HepG2 (cell line): Measurements from ENCODE around the gene FAM117A. TPM values are rescaled to one million over a fixed set of nuclear protein-coding genes. Genes with fewer than 3 reads are reported as not detected.

Source experiments
- BORCS8-MEF2B ChIP-seq: sonication (generic); formaldehyde crosslinking; IDR thresholded peaks from 2 replicates; pipeline ENCODE4 v1.8.0; 2022; ENCODE audit warnings: mild to moderate bottlenecking, missing genetic modification reagents
- DMAP1 ChIP-seq: IDR thresholded peaks from 2 replicates; pipeline ENCODE4 v1.6.1; 2016
- DMTF1 ChIP-seq: sonication (generic); formaldehyde crosslinking; IDR thresholded peaks from 2 replicates; pipeline ENCODE4 v1.4.0; 2020; ENCODE audit warnings: mild to moderate bottlenecking, missing genetic modification reagents
- E2F1 ChIP-seq: sonication (generic); formaldehyde crosslinking; IDR thresholded peaks from 2 replicates; pipeline ENCODE4 v1.5.0; 2020; ENCODE audit warnings: missing genetic modification reagents
- HOXA9 ChIP-seq: sonication (generic); formaldehyde crosslinking; IDR thresholded peaks from 2 replicates; pipeline ENCODE4 v1.8.1; 2022; ENCODE audit warnings: missing genetic modification reagents, mild to moderate bottlenecking, moderate library complexity, borderline replicate concordance
- MAX ChIP-seq: IDR thresholded peaks from 2 replicates; pipeline ENCODE4 v1.6.1; 2012; ENCODE audit warnings: inconsistent platforms
- MLLT10 ChIP-seq: sonication (generic); formaldehyde crosslinking; IDR thresholded peaks from 2 replicates; pipeline ENCODE4 v1.4.0; 2020; ENCODE audit warnings: missing genetic modification reagents
- MXI1 ChIP-seq: IDR thresholded peaks from 3 replicates; pipeline ENCODE4 v1.6.1; 2012; ENCODE audit warnings: low read depth, low read length, inconsistent platforms, borderline replicate concordance
- MYNN ChIP-seq: sonication (generic); formaldehyde crosslinking; IDR thresholded peaks from 2 replicates; pipeline ENCODE4 v1.4.0; 2020; ENCODE audit warnings: mild to moderate bottlenecking, low read depth, missing genetic modification reagents
- NFRKB ChIP-seq: fragments of 450-650 bp; IDR thresholded peaks from 2 replicates; pipeline ENCODE4 v1.6.1; 2017
- NKX3-1 ChIP-seq: sonication (generic); formaldehyde crosslinking; IDR thresholded peaks from 2 replicates; pipeline ENCODE4 v1.5.0; 2020; ENCODE audit warnings: missing genetic modification reagents
- NR2F1 ChIP-seq, 2 experiments: fragments of 450-650 bp in 1 of 2; formaldehyde crosslinking in 1 of 2; IDR thresholded peaks; 2 replicates each; pipeline versions ENCODE4 v1.5.0 to v1.6.1; 2016 to 2020; ENCODE audit warnings: mild to moderate bottlenecking in 1 of 2, missing compliant biosample characterization in 1 of 2, missing genetic modification reagents in 1 of 2, moderate library complexity in 1 of 2
- SRY ChIP-seq: sonication (generic); formaldehyde crosslinking; IDR thresholded peaks from 2 replicates; pipeline ENCODE4 v1.8.0; 2022; ENCODE audit warnings: mild to moderate bottlenecking, missing genetic modification reagents
- THYN1 ChIP-seq: sonication (generic); formaldehyde crosslinking; IDR thresholded peaks from 2 replicates; pipeline ENCODE4 v1.8.1; 2023; ENCODE audit warnings: low read depth, mild to moderate bottlenecking, moderate library complexity, missing genetic modification reagents, borderline replicate concordance
- TP53 ChIP-seq: sonication (generic); formaldehyde crosslinking; conservative IDR thresholded peaks from 2 replicates; pipeline ENCODE4 v1.4.0; 2020; ENCODE audit warnings: missing genetic modification reagents
- ZC3H4 ChIP-seq: sonication (generic); formaldehyde crosslinking; IDR thresholded peaks from 2 replicates; pipeline ENCODE4 v1.4.0; 2020; ENCODE audit warnings: missing genetic modification reagents, borderline replicate concordance
- ZNF256 ChIP-seq: sonication (generic); formaldehyde crosslinking; conservative IDR thresholded peaks from 2 replicates; pipeline ENCODE4 v1.4.0; 2020; ENCODE audit warnings: missing genetic modification reagents
- ZNF337 ChIP-seq: sonication (generic); formaldehyde crosslinking; IDR thresholded peaks from 2 replicates; pipeline ENCODE4 v1.5.1; 2020; ENCODE audit warnings: missing genetic modification reagents, low read depth, mild to moderate bottlenecking, borderline replicate concordance
- ZNF354B ChIP-seq: sonication (generic); formaldehyde crosslinking; IDR thresholded peaks from 2 replicates; pipeline ENCODE4 v1.8.0; 2022; ENCODE audit warnings: mild to moderate bottlenecking, missing genetic modification reagents
- ZNF383 ChIP-seq: sonication (generic); formaldehyde crosslinking; IDR thresholded peaks from 2 replicates; pipeline ENCODE4 v1.4.0; 2020; ENCODE audit warnings: missing genetic modification reagents, mild to moderate bottlenecking, borderline replicate concordance
- ZNF431 ChIP-seq: sonication (generic); formaldehyde crosslinking; IDR thresholded peaks from 2 replicates; pipeline ENCODE4 v1.9.0; 2022; ENCODE audit warnings: missing genetic modification reagents, low read depth, mild to moderate bottlenecking, borderline replicate concordance
- ZNF580 ChIP-seq: IDR thresholded peaks from 2 replicates; pipeline ENCODE4 v1.6.1; 2016; ENCODE audit warnings: low read depth, borderline replicate concordance
- ZNF704 ChIP-seq: sonication (generic); formaldehyde crosslinking; IDR thresholded peaks from 2 replicates; pipeline ENCODE4 v1.8.1; 2023; ENCODE audit warnings: mild to moderate bottlenecking, inconsistent platforms, moderate library complexity, missing genetic modification reagents, borderline replicate concordance
- ZNF776 ChIP-seq: sonication (generic); formaldehyde crosslinking; IDR thresholded peaks from 2 replicates; pipeline ENCODE4 v1.4.0; 2020; ENCODE audit warnings: mild to moderate bottlenecking, missing genetic modification reagents
- polyA plus RNA-seq, 8 experiments: library from polyadenylated mRNA; depleted of rRNA in 3 of 8; stranded (reverse) in 7 of 8; unstranded in 1 of 8; fragments of >200 nt; fragmentation: Illumina TruSeq in 4 of 8; extraction: Trizol in 4 of 8; gene quantifications; 2 replicates each; pipeline versions ENCODE4 v1.2.1 to v1.2.3, GENCODE V29; 2011 to 2016; ENCODE audit warnings: low read depth in 4 of 8, missing spikeins in 1 of 8, mixed read lengths in 1 of 8; ENCODE audit not compliant: insufficient read depth in 1 of 8
- total RNA-seq, 5 experiments: library from RNA; depleted of rRNA; stranded (reverse); fragments of >200 nt; fragmentation: Illumina TruSeq; extraction: Trizol; gene quantifications; 2 replicates each; pipeline ENCODE4 v1.2.3, GENCODE V29; 2016; ENCODE audit warnings: low read depth in 1 of 5

The FAM117A gene
- total and polyA plus RNA-seq, 2 of the 13 experiments (the other 11 are each of a cell fraction or from before 2014, with no cell fraction given) = 12.1 to 19.8 TPM

- TF ChIP-seq DMTF1 (peak; percentile 97; the same call in 1 of the 2 replicates), NFRKB (no peak), ZNF431 (CRISPR knock-in tag) (peak; percentile 95; the same call in 1 of the 2 replicates), ZC3H4 (no peak), ZNF776 (peak; percentile 95), NKX3-1 (CRISPR knock-in tag) (peak; percentile 99), MYNN (CRISPR knock-in tag) (peak; percentile 96), THYN1 (CRISPR knock-in tag) (peak; percentile 87; the same call in 1 of the 2 replicates), HOXA9 (CRISPR knock-in tag) (peak; percentile 96), MLLT10 (no peak), ZNF337 (CRISPR knock-in tag) (peak; percentile 98), ZNF580 (CRISPR knock-in tag) (peak; percentile 100), E2F1 (CRISPR knock-in tag) (peak; percentile 96), ZNF704 (peak; percentile 99), SRY (CRISPR knock-in tag) (peak; percentile 95), ZNF383 (CRISPR knock-in tag) (no peak), MAX (peak; percentile 100), ZNF256 (peak; percentile 99), ZNF354B (CRISPR knock-in tag) (peak; percentile 88), BORCS8-MEF2B (CRISPR knock-in tag) (peak; percentile 100), NR2F1 (CRISPR knock-in tag; IDR thresholded peaks at IDR 0.05) (peak in 1 of 2 experiments; percentile 43; a peak in 1 of 4 replicates), TP53 (peak; percentile 22), MXI1 (peak; percentile 80; the same call in 2 of the 3 replicates), DMAP1 (peak; percentile 76; the same call in 1 of the 2 replicates)
Measured at GRCh38 chr17:49677933-49678847, 85.7 kb downstream of the FAM117A start, which contains the start of gene SPOP (continued).
